Neural progenitor cell (in vitro differentiated cells): ENCODE data around the gene PLCL1. TPM values are rescaled to one million over a fixed set of nuclear protein-coding genes. Genes with fewer than 3 reads are reported as not detected.

ENCODE experiments used
- DNase-seq: peaks from one replicate; pipeline ENCODE4 v3.0.0-alpha.2; 2016; ENCODE audit warnings: low spot score
- H2AFZ ChIP-seq: fragments of 200-600 bp; sonication (generic); replicated peaks from 2 replicates; pipeline ENCODE4 v1.6.1; 2016; ENCODE audit warnings: antibody characterized with exemption
- H3F3A ChIP-seq: fragments of 200-600 bp; sonication (generic); 2 replicates; pipeline ENCODE4 v1.6.1; 2016; ENCODE audit warnings: antibody characterized with exemption, low read depth
- H3K27ac ChIP-seq: fragments of 200-600 bp; sonication (generic); 2 replicates; pipeline ENCODE4 v1.5.1; 2016; ENCODE audit warnings: mild to moderate bottlenecking
- H3K27me3 ChIP-seq: fragments of 200-600 bp; sonication (generic); 2 replicates; pipeline ENCODE4 v1.6.1; 2016; ENCODE audit warnings: mild to moderate bottlenecking, moderate library complexity
- H3K36me3 ChIP-seq: fragments of 200-600 bp; sonication (generic); 2 replicates; pipeline ENCODE4 v1.5.1; 2016
- H3K4me1 ChIP-seq: fragments of 200-600 bp; sonication (generic); 2 replicates; pipeline ENCODE4 v1.6.1; 2016; ENCODE audit warnings: mixed run types
- H3K4me2 ChIP-seq: fragments of 200-600 bp; sonication (generic); 2 replicates; pipeline ENCODE4 v1.6.1; 2016
- H3K4me3 ChIP-seq: fragments of 200-600 bp; sonication (generic); 2 replicates; pipeline ENCODE4 v1.5.1; 2016
- H3K79me2 ChIP-seq: fragments of 200-600 bp; sonication (generic); 2 replicates; pipeline ENCODE4 v1.6.1; 2016; ENCODE audit warnings: low read depth
- H3K9ac ChIP-seq: fragments of 200-600 bp; sonication (generic); 2 replicates; pipeline ENCODE4 v1.6.1; 2016
- H3K9me3 ChIP-seq: fragments of 200-600 bp; sonication (generic); 2 replicates; pipeline ENCODE4 v1.5.1; 2016; ENCODE audit warnings: low read depth
- H4K20me1 ChIP-seq: fragments of 200-600 bp; sonication (generic); 2 replicates; pipeline ENCODE4 v1.6.1; 2016; ENCODE audit warnings: low read depth
- H3K27ac Mint-ChIP-seq: 3 replicates; pipeline ENCODE4 v1.8.0; 2021; ENCODE audit warnings: mixed read lengths
- H3K27me3 Mint-ChIP-seq: 2 replicates; pipeline ENCODE4 v1.8.0; 2022; ENCODE audit warnings: low read depth, mild to moderate bottlenecking, inconsistent platforms, moderate library complexity, mixed read lengths; ENCODE audit not compliant: insufficient read depth
- H3K36me3 Mint-ChIP-seq: 3 replicates; pipeline ENCODE4 v1.8.0; 2021; ENCODE audit warnings: mixed read lengths
- H3K4me1 Mint-ChIP-seq: 3 replicates; pipeline ENCODE4 v1.8.0; 2021; ENCODE audit warnings: mixed read lengths
- H3K4me3 Mint-ChIP-seq: 3 replicates; pipeline ENCODE4 v1.8.0; 2021; ENCODE audit warnings: mild to moderate bottlenecking, moderate library complexity, mixed read lengths
- H3K9me3 Mint-ChIP-seq: 3 replicates; pipeline ENCODE4 v1.8.0; 2020; ENCODE audit warnings: mixed read lengths
- EZH2 ChIP-seq: fragments of 200-600 bp; sonication (generic); IDR thresholded peaks from 2 replicates; pipeline ENCODE4 v1.6.1; 2017; ENCODE audit warnings: antibody characterized with exemption, mild to moderate bottlenecking, moderate library complexity
- EZH2phosphoT487 ChIP-seq: fragments of 200-600 bp; sonication (generic); IDR thresholded peaks from 2 replicates; pipeline ENCODE4 v1.6.1; 2017; ENCODE audit warnings: antibody characterized with exemption
- total RNA-seq: library from RNA; depleted of rRNA; stranded (reverse); fragments of >200 nt; gene quantifications from 2 replicates; pipeline ENCODE4 v1.2.3, GENCODE V29; 2015; ENCODE audit warnings: low replicate concordance
- TF ChIP-seq, protein P1 (sequence below): fragments of 200-600 bp; sonication (generic); IDR thresholded peaks from 2 replicates; pipeline ENCODE4 v1.5.1; 2017; ENCODE audit warnings: antibody characterized with exemption, mild to moderate bottlenecking

Gene PLCL1
- total RNA-seq, 1 donor from 2014 or later = 0.41 TPM

DNA sequence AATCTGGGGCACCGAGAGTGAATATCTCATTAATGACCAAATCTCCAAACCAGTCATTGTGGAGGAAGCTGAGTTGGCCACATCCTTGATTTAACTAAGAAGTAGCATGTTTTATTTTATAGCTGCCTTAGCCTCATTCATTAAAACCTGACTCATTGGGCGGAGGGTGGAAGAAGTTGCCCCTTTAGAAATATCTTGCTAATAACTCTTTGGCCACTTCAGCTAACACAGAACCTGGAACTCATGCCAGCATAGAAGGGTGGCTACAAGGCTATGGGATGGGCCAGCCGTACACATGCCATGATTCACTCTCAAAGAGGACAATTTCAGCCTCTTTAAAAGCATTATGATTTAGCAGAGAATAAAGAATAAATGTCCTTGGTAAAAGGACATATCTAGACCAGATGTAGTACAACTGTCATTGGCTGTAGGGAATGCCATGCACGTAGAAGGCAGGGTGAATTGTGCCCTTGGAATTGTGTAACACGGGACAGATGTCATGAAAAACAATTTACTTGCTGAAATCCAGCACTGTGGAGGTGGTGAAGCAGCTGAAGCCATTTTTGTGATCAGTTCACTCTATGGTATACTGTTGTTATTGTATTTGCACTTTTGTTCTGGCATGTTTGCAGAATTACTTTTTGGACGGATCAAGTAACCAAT, 330.0 kb downstream of the PLCL1 start:
- no peaks in the 10 kb centered on the region for H3K36me3 Mint-ChIP-seq
- Histone ChIP-seq H3K4me2 (no peak overlapping the region), H3K9me3 (no peaks in the 10 kb centered on the region), H3K9ac (no peak overlapping the region), H3K4me3 (no peak overlapping the region), H3K27me3 (no peaks in the 10 kb centered on the region), H3K27ac (no peak overlapping the region), H2AFZ (no peak overlapping the region), H3K36me3 (no peaks in the 10 kb centered on the region), H3K79me2 (no peaks in the 10 kb centered on the region), H3F3A (no peaks in the 10 kb centered on the region), H4K20me1 (no peaks in the 10 kb centered on the region), H3K4me1 (no peaks in the 10 kb centered on the region)
- no peak overlapping the region for H3K27ac Mint-ChIP-seq
- no peaks in the 10 kb centered on the region for H3K27me3 Mint-ChIP-seq
- no peak for TF ChIP-seq EZH2
- TF ChIP-seq, protein P1, sequence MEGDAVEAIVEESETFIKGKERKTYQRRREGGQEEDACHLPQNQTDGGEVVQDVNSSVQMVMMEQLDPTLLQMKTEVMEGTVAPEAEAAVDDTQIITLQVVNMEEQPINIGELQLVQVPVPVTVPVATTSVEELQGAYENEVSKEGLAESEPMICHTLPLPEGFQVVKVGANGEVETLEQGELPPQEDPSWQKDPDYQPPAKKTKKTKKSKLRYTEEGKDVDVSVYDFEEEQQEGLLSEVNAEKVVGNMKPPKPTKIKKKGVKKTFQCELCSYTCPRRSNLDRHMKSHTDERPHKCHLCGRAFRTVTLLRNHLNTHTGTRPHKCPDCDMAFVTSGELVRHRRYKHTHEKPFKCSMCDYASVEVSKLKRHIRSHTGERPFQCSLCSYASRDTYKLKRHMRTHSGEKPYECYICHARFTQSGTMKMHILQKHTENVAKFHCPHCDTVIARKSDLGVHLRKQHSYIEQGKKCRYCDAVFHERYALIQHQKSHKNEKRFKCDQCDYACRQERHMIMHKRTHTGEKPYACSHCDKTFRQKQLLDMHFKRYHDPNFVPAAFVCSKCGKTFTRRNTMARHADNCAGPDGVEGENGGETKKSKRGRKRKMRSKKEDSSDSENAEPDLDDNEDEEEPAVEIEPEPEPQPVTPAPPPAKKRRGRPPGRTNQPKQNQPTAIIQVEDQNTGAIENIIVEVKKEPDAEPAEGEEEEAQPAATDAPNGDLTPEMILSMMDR = no peak
- no peak for TF ChIP-seq EZH2phosphoT487
- H3K4me3 Mint-ChIP-seq = no peak overlapping the region
- H3K9me3 Mint-ChIP-seq = no peaks in the 10 kb centered on the region
- DNase-seq = no peak
- H3K4me1 Mint-ChIP-seq = no peaks in the 10 kb centered on the region

GRCh38 chr2:198135481-198135934, 331.1 kb downstream of the PLCL1 start:
- Histone ChIP-seq H3F3A (no peaks in the 10 kb centered on the region), H3K27ac (no peak overlapping the region), H3K9ac (no peak overlapping the region), H3K4me1 (no peaks in the 10 kb centered on the region), H3K4me3 (no peak overlapping the region), H3K79me2 (no peaks in the 10 kb centered on the region), H3K36me3 (no peaks in the 10 kb centered on the region), H3K4me2 (no peak overlapping the region), H2AFZ (no peak overlapping the region), H4K20me1 (no peaks in the 10 kb centered on the region), H3K27me3 (no peaks in the 10 kb centered on the region), H3K9me3 (no peaks in the 10 kb centered on the region)
- Mint-ChIP-seq H3K36me3 (no peaks in the 10 kb centered on the region), H3K4me1 (no peaks in the 10 kb centered on the region), H3K27me3 (no peaks in the 10 kb centered on the region), H3K27ac (no peak overlapping the region), H3K4me3 (no peak overlapping the region), H3K9me3 (no peaks in the 10 kb centered on the region)
- TF ChIP-seq EZH2 (no peak), EZH2phosphoT487 (no peak)
- TF ChIP-seq, protein P1 = no peak
- no peak for DNase-seq

GRCh38 chr2:198136142-198136541, 331.7 kb downstream of the PLCL1 start:
- Histone ChIP-seq H3K4me2 (no peak overlapping the region), H3K4me3 (no peak overlapping the region), H3K36me3 (no peaks in the 10 kb centered on the region), H3K4me1 (no peaks in the 10 kb centered on the region), H3K79me2 (no peaks in the 10 kb centered on the region), H3K9ac (no peak overlapping the region), H3K27me3 (no peaks in the 10 kb centered on the region), H4K20me1 (no peaks in the 10 kb centered on the region), H3K9me3 (no peaks in the 10 kb centered on the region), H2AFZ (no peak overlapping the region), H3K27ac (no peak overlapping the region), H3F3A (no peaks in the 10 kb centered on the region)
- TF ChIP-seq EZH2phosphoT487 (no peak), EZH2 (no peak)
- TF ChIP-seq, protein P1 = no peak
- Mint-ChIP-seq H3K4me1 (no peaks in the 10 kb centered on the region), H3K27me3 (no peaks in the 10 kb centered on the region), H3K36me3 (no peaks in the 10 kb centered on the region), H3K9me3 (no peaks in the 10 kb centered on the region), H3K4me3 (no peak overlapping the region), H3K27ac (no peak overlapping the region)
- DNase-seq = no peak
